NT2/D1 (cell line): ENCODE measurements around the gene PDHX.

Source experiments
- DNase-seq: peaks from one replicate; pipeline ENCODE4 v3.0.0-alpha.2; 2011; ENCODE audit warnings: low read depth, low spot score
- H3K27me3 ChIP-seq: 2 replicates; pipeline ENCODE4 v1.6.0; 2011; ENCODE audit warnings: mild to moderate bottlenecking; ENCODE audit not compliant: insufficient read length, insufficient read depth
- H3K36me3 ChIP-seq: 2 replicates; pipeline ENCODE4 v1.6.1; 2011; ENCODE audit warnings: mild to moderate bottlenecking, low read length, mixed read lengths; ENCODE audit not compliant: insufficient read depth, insufficient read length
- H3K4me1 ChIP-seq: 2 replicates; pipeline ENCODE4 v1.5.1; 2011; ENCODE audit not compliant: insufficient read depth, insufficient read length
- H3K4me3 ChIP-seq: 2 replicates; pipeline ENCODE4 v1.5.1; 2011; ENCODE audit warnings: low read depth; ENCODE audit not compliant: insufficient read length
- H3K9ac ChIP-seq: 2 replicates; pipeline ENCODE4 v1.6.0; 2011; ENCODE audit warnings: low read depth; ENCODE audit not compliant: insufficient read length
- H3K9me3 ChIP-seq: 2 replicates; pipeline ENCODE4 v1.5.1; 2011; ENCODE audit warnings: mild to moderate bottlenecking, low read length; ENCODE audit not compliant: insufficient read depth
- SUZ12 ChIP-seq: IDR thresholded peaks from 2 replicates; pipeline ENCODE4 v1.6.1; 2011; ENCODE audit not compliant: insufficient read length, insufficient read depth; ENCODE audit errors: extremely low read depth
- YY1 ChIP-seq: IDR thresholded peaks from 2 replicates; pipeline ENCODE4 v1.6.1; 2011; ENCODE audit not compliant: insufficient read length, insufficient read depth
- ZNF274 ChIP-seq: IDR thresholded peaks from 2 replicates; pipeline ENCODE4 v1.6.1; 2011; ENCODE audit warnings: mild to moderate bottlenecking, low read depth, low read length

The PDHX gene

DNA sequence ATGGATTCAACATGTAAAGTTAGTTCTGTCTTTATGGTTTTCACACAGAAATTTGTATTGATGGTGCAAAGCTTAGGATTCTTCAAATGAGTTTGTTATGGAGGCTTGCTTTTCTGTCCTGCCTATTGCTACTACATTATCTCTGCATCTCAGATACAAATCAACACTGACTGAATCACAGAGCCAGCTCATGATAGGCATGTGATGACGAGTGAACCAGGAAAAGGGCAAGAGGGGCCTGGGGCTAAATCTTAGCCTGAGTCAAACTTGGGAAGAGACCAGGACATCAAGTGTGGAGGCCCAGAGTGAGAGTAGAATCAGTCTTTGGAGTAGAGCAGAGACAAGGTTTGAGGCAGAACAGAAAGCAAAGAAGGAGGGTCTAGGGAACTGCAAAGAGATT lies 115.4 kb downstream of the PDHX start:
- no peaks in the 10 kb centered on the region for H3K4me1 ChIP-seq
- 0 out of 2 replicates have a peak, but pooled peaks cover 7% of the 10 kb centered on the region for H3K9me3 ChIP-seq
- no peaks in the 10 kb centered on the region for H3K36me3 ChIP-seq
- TF ChIP-seq SUZ12 (no peak), YY1 (no peak), ZNF274 (no peak)
- H3K4me3 ChIP-seq, result no peak overlapping the region
- no peak overlapping the region for H3K9ac ChIP-seq
- no peaks in the 10 kb centered on the region for H3K27me3 ChIP-seq
- no peak for DNase-seq

DNA sequence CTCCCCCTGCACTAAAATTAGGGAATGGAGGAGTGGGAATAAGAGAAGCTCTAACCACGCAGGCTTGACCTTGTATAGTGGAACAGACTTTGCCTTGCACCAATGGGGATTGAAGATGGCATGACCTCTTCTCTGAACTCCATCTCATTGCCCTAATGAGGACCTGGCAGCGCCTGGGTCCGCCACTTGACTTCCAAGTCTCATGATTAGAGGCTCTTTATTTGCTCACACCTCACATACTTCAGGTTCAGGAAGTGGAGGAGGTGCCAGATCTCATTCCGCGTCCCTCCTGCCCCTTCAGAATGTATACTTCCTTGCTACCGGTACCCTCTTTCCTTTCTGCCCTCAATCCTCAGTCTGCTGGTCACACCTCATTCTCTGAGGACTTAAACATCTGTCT lies 116.6 kb downstream of the PDHX start:
- Histone ChIP-seq H3K9me3 (0 out of 2 replicates have a peak, but pooled peaks cover 7% of the 10 kb centered on the region), H3K36me3 (no peaks in the 10 kb centered on the region), H3K4me1 (no peaks in the 10 kb centered on the region), H3K9ac (no peak overlapping the region), H3K27me3 (no peaks in the 10 kb centered on the region), H3K4me3 (no peak overlapping the region)
- no peak for DNase-seq
- TF ChIP-seq ZNF274, result no peak
- TF ChIP-seq SUZ12, result no peak
- no peak for TF ChIP-seq YY1

DNA sequence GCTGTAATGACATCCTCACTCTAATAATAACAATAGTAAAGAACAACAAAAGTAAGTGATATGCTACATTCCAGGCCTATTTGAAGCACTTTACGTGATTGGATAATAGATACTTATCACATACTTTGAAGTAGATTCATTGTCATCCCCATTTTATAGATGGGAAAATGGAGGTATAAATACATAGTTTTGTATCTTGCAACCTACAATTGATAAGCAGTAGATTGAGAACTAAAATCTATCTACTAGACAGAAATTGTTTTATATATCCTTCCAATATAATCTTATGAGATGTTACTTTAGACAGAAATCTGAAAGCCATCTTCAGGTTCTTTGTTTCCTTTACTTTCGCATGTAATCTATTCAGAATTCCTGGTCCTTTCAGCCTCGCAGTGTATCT lies 118.0 kb downstream of the PDHX start:
- no peaks in the 10 kb centered on the region for H3K9me3 ChIP-seq
- no peaks in the 10 kb centered on the region for H3K27me3 ChIP-seq
- no peak for TF ChIP-seq YY1
- TF ChIP-seq ZNF274, result no peak
- TF ChIP-seq SUZ12, result no peak
- H3K36me3 ChIP-seq, result no peaks in the 10 kb centered on the region
- H3K4me3 ChIP-seq, result no peak overlapping the region
- no peak overlapping the region for H3K9ac ChIP-seq
- DNase-seq, result no peak
- no peaks in the 10 kb centered on the region for H3K4me1 ChIP-seq

DNA sequence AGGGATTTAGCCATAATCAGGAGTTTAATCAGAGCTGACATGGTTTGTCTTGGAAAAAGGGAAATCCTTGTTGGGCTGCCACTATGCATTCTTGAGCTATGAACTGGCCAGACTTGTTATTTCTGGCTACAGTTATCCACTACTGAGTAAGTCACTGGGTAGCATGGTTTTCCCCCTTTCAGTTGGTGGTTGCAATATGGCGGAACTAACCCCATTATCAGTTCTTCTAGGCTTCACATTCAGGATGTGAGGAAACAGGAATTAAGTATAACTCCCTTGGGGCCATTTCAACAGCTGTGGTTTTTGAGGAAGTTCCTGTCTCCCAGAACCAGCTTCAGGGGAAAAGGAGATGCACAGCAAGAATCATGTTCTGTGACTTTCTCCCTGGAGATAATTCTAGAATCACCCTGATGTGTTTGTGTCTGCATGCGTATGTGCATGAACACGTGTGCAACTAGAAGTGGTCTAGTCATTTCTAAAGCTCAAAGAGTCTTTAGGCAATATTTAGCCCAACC lies 119.5 kb downstream of the PDHX start:
- Histone ChIP-seq H3K4me1 (no peaks in the 10 kb centered on the region), H3K4me3 (no peak overlapping the region), H3K27me3 (no peaks in the 10 kb centered on the region), H3K36me3 (no peaks in the 10 kb centered on the region), H3K9ac (no peak overlapping the region), H3K9me3 (no peaks in the 10 kb centered on the region)
- TF ChIP-seq SUZ12 (no peak), ZNF274 (no peak), YY1 (no peak)
- DNase-seq, result no peak

DNA sequence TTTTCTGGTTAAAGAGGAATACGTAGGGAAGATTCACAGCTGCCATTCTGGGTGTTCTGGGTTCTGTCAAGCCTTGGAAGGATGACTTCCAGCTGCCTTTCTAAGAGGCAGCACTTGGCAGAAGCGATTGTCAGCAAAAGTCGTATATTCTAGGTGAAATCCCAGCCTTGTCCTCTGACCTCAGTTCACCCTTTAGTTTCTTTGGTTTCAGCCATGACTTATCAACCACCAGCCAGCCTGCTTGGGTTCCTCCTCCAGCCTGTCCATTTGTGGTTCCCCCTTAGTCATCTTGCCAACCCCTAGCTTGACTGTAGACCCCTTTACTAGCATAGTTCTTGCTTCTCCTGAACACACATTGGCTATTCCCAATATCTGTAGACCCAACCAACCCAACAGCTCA lies 120.2 kb downstream of the PDHX start:
- Histone ChIP-seq H3K4me1 (no peaks in the 10 kb centered on the region), H3K27me3 (no peaks in the 10 kb centered on the region), H3K4me3 (no peak overlapping the region), H3K36me3 (no peaks in the 10 kb centered on the region), H3K9ac (no peak overlapping the region), H3K9me3 (no peaks in the 10 kb centered on the region)
- DNase-seq, result no peak
- TF ChIP-seq YY1 (no peak), SUZ12 (no peak), ZNF274 (no peak)

DNA sequence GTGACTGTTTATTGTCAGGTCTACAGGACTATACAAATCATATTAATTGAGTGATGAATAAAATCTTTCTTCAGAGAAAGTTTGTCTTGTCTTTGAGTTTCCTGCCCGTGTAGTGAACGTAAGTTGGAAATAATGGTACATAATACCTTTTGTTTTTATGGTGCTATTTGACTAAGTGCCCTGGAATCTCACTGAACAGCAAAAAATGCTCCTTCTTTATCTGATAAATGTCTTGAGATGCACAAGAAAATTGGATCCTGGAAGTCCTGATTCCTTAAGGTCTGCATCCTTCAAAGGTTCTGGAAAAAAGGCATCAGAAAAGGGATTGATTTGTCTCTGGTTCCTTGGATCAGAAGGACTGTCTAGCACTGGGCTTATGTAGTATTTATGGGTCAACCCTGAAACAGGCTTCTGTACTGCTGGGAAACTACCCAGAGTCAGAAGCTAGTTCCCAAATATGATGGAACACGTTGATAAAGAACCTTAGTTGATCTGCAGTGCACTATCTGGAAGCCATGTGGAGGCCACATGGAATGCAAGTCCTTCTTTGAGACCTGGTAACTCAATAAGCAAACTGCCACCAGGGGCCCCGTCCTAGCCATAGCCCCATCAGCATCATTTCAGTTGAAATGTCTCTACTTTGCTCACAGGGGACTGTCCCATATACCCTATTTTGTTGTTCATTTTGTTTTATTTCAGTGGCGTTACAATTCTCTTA lies 122.0 kb downstream of the PDHX start:
- H3K9me3 ChIP-seq, result no peaks in the 10 kb centered on the region
- no peak overlapping the region for H3K4me3 ChIP-seq
- H3K27me3 ChIP-seq, result no peaks in the 10 kb centered on the region
- DNase-seq, result no peak
- TF ChIP-seq ZNF274 (no peak), YY1 (no peak), SUZ12 (no peak)
- no peaks in the 10 kb centered on the region for H3K36me3 ChIP-seq
- no peak overlapping the region for H3K9ac ChIP-seq
- H3K4me1 ChIP-seq, result no peaks in the 10 kb centered on the region

DNA sequence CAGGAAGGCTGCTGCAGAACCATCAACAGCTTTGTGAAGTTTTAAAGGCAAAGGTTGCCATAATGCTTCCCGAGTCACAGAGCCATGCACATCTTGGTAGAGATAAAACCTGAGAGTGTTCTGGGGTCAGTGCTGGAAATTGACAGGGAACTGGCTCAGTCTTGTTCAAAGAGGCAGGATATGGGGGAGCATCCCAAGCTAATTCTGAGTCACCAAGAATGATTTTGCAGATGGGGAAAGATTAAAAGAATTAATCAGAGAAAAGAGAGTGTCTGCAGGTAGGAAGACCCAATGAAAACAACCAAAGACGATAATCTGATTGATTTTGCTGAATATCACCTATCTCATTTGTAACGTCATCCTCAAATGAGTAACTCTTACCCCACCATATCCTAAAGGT lies 122.7 kb downstream of the PDHX start:
- no peaks in the 10 kb centered on the region for H3K27me3 ChIP-seq
- no peaks in the 10 kb centered on the region for H3K36me3 ChIP-seq
- H3K4me3 ChIP-seq, result no peak overlapping the region
- no peaks in the 10 kb centered on the region for H3K4me1 ChIP-seq
- no peak for DNase-seq
- H3K9me3 ChIP-seq, result no peaks in the 10 kb centered on the region
- no peak for TF ChIP-seq ZNF274
- no peak overlapping the region for H3K9ac ChIP-seq
